HG03097 (cell line): ENCODE data around the gene DUSP15.
"Not testable (repeated sequence)": the region's sequence is repeated elsewhere in the genome, so short reads cannot be mapped to it uniquely, and the experiment has no call there.

Experiments used
- ATAC-seq: cut with Tn5 transposase; IDR thresholded peaks from one replicate; pipeline ENCODE4 v1.9.1; 2021; ENCODE audit not compliant: unreplicated experiment, low FRiP score

Gene DUSP15

DNA sequence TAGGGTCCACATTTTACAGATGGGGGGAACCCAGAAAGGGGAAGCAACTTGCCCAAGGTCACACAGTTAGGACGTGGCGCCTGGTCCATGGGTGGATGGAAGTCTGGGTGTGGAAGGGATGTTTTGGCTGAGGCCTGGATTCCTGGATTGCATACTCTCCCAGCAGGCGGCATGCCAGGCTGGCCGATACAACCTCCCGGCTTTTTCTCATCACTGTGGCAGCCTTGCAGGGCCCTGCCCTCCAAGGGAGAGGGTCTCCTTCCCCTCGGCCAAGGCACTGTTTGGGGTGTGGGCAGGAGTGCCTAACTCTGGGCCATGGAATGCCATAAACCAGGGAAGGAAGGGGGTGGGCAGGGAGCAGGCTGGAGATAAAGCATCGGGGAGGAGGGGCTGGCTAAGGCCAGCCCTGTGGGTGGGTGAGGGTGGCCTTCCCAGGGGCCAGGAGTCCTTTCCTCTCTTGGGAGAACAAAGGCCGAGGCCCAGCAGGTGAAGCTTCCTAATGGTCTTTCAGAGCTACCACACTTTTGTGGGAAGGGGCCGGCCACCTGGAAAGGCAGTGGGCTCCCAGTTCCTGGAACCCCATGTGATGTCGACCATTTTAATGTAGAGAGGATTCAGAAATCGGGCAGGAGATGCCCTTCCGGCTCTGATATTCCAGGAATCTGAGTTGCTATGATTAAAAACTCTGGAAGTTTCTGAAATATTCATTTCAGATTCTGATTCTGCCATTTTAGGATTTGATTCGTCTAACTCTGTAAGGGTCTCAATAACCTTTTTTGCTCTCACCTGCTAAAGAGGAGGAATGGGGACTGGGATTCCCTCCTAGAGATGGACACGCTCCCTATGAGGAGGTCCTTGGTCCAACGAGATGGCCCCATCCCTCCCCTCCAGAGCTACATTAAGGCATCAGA lies 29.2 kb downstream of the DUSP15 start:
- no peak for ATAC-seq

DNA sequence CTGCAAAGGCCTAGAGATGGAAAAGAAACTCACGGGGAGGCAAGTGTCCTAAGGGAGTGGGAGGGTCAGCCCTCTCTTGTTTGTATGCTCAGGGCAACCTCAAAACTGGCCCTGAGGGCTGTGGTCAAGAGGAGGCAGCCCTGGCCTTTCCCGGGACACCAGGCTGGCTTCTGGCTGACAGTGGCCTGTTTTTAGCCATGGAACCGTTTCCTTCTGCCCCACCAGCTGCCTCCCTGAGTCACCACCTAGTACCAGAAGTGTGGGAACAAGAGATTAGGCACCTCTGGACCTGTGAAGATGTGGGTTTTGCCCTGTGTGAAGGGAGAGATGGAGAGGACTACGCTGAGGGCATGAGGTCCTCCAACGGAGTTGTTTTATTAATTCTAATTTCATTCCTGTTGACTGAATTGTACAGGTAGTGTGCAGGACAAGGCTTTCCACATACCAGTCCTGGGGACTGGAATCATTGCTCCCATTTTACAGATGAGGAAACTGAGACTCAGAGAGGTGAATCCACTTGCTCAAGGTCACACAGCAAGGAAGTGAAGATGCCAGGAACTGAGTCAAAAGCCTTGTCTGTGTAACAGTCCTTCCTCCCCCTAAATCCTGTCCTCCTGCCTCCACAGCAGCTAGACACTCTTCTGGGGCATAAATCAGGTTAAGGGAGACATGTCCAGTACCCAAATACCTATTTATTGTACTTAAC lies 30.4 kb downstream of the DUSP15 start:
- no peak for ATAC-seq

DNA sequence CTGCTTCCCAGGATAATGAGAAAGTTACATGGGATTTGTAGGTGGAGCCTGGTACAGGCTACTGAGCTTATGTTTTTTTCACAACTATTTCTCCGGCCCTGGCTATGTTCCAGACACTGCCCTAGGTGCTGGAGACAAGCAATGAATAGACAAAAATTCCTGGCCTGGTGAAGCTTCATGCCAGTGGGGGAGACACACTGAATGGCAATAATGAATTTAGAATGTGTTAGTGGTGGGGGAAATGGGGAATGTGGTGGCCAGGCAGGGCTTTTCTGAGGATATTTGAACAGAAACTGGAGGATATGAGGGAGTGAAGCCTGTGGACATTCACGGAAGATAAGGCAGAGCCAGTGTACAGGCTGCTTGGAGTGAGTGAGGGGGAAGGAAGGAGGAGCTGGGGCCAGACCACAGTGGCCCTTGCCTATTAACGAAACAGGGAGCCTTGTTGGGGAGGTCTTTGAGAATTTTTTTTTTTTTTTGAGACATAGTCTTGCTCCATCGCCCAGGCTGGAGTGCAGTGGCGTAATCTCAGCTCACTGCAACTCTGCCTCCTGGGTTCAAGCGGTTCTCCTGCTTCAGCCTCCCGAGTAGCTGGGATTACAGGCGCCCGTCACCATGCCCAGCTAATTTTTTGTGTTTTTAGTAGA lies 31.6 kb downstream of the DUSP15 start:
- ATAC-seq = no peak

DNA sequence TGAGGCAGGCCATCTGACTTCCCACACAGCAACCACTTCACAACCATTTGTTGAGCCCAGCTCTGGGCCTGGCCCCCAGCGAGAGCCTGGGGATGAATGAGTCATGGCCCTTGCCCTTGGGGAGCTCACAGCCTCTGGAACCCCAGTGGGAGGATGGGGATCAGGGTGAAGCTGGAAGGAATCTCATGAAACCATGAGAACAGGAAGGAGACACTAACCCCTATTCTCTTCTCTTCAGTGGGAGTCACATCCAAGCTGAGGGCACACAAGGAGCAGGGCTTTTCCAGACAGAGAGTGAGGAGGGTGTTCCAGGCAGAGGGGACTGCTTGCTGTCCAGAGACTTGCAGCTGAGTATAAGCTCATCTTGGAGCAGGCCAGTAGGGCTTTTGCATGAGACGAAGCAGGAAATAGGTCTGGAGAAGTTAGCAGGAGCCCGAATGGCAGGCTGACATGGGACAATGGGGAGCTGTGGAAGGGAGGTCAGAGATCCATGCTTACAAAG lies 32.4 kb downstream of the DUSP15 start:
- ATAC-seq = no peak

DNA sequence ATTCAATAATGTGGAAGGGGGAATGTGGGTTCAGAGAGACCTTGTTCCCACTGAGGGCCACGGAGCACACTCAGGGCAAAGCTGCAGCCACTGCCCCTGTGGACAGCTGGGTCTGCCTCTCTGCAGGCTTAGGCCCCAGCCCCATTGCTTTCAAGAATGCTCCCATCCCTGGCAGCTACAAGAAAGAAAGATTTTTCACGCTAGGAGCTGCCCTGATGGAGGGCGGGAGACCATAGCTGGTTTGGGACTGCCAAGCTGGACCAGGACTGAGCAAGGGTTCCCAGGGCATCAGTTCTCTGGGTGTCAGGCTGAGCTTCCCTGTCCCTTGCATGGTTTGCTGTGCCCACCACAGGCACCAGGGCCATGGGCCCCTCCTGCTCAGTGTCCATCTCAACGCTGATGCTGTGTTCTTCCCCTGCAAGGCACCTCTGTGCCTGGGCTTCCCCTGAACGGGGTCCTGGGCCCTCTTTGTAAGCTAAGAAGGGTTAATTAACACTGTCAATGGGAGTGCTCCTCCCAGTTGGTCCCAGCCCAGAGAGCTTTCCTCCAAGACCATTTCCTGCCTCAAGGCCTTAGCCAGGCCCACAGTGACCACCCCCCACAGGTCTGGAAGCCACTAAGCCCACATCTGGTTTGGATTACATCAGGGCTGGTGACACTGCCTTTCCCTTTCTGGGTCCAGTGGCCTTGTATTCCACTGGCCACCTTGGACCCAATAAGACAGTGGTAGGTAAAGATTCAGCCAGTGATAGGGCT lies 33.3 kb downstream of the DUSP15 start:
- ATAC-seq = no peak

DNA sequence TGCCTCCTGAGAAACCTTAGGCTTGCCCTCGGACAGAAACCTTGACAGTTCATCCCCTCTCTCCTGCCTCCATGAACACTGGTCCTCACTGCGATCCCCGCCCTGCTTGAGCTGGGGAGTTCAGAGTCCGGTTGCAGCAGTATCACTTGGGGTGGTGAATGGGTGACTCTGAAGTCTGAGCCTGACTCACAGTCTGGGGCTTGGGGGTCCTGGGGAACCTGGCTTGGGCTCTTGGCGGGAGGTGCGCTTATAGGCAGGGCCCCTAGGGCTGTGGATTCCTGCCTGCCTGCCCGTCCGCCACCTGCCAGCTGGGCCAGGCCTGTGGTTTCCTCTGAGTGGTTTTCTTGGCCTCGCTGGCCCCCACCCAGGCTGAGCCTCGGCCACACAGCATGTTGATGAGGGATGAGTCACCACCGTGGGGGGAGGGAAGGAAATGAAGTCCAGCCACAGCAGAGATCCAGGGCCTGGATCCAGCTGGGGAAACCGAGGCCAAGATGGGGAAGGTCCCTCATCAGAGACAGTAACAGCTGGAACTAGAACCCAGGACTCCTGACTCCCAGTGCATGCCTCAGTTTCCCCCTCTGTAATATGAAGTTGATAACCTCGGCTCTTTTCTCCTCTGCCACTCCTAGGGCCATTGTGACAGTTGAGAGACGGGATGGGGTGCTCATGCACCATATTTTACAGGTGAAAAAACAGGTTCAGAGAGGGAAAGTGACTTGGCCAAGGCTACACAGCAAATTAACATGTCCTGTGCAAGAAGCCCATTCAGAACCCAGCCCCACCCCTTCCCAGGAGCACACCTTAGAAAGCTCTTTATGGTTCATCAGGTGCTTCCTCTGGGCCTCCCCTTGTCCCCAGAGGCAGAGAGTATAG lies 34.1 kb downstream of the DUSP15 start:
- no peak for ATAC-seq

DNA sequence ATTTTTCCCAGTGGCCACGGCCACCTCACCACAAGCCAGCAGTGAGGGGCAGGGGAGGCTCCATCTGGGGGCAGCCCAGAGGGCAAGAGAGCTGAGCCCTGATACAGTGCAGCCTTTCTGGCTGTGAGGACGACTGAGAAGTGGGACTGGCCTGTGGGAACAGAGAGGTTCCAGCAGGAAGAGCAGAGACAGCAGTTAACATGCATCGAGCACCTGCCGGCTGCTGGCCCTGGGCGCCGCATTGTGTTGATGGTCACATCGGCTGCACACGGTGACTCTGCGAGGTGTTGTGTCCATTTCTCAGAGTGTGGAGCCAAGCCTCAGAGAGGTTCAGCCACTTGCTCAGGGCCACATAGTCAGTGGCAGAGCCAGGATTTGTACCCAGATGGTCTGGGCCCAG lies 34.8 kb downstream of the DUSP15 start:
- ATAC-seq = no peak

DNA sequence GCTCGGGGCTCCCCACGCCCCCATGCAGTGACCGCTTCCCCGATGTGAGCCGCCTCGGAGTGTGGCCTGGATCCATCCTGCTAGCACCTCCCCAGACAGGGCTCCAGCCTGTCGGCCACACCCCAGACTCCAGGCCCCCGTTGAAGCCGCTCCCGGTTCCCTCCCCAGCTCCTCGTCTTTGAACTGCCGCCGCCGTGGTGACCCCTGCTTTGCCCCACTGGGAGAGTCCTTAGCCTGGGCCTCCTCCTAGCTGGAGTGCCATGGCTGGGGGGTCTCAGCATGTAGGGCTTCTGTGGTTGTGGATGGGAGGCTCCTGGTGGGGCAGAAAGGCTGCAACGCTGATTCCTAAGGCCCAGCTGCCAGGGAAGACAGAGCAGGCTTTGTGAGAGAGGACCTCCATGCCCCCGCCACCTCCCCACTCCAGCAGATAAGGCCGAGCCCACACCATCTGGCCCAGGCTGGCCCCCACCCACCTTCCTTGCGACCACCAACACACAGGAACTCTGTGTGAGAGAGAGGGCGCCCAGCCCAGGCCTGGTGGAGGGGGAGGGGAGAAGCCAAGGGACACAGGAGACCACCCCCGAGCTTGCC lies 36.3 kb downstream of the DUSP15 start:
- no peak for ATAC-seq

DNA sequence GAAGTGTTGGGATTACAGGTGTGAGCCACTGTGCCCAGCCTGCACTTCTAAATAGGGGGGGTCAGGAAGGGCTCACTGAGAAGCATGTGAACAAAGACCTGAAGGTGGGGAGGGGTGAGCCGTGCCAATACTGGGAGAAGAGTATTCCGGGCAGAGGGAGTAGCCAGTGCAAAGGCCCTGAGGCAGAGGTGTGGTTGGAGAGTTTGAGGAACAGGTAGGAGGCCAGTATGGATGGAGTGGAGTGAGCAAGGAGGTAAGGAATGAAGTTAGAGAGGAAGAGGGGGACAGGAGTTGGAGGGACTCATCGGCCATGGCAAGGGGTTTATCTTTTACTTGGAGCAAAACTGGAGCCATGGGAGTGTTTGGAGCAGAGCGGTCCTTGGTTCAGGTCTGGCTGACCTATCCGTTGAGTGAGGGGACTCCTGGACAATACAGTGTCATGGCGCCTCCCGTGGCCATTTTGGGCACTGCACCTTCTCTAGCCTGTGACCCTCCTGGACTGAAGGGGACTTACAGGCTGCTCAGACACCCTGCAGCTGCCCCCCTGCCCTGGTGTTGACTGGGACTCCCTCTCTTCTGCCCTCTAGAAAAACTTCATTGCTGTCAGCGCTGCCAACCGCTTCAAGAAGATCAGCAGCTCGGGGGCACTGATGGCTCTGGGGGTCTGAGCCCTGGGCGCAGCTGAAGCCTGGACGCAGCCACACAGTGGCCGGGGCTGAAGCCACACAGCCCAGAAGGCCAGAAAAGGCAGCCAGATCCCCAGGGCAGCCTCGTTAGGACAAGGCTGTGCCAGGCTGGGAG lies 37.0 kb downstream of the DUSP15 start:
- ATAC-seq = no peak

DNA sequence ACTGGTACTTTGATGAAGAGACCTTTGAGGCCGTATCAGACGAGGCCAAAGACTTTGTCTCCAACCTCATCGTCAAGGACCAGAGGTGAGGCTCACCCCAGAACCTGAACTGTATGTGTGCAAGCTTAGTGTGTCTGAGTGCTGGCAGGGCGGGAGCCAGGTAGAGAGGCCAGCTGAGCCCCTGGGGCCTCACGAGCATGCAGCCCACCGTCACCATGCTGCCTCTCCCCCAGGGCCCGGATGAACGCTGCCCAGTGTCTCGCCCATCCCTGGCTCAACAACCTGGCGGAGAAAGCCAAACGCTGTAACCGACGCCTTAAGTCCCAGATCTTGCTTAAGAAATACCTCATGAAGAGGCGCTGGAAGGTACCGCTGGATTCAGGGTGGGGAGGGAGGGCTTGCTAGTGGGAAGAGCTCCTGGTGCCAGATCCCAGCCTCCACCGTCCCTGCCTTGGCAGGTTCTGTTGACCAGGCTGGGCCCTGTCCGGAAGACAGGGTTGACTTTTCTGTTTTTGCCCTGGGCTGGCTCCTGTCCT lies 38.5 kb downstream of the DUSP15 start:
- no peak for ATAC-seq

DNA sequence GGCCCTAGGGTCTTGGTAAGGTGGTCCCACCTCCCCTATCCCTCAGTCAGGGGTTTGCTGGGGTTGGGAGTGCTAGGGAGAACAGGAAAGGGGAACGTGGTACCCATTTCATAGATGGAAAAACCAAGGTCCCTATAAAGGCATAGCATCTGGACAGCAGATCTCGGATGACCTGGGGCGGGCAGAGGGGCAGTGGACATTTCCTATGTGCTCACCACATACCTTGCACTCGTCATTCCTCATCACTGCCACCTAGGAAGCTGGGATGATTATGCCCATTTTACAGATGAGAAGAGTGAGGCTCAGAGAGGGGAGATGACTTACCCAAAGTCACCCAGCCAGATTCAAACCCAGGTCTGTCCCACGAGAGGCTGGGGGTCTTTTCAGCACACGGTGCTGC lies 39.1 kb downstream of the DUSP15 start:
- no peak for ATAC-seq

DNA sequence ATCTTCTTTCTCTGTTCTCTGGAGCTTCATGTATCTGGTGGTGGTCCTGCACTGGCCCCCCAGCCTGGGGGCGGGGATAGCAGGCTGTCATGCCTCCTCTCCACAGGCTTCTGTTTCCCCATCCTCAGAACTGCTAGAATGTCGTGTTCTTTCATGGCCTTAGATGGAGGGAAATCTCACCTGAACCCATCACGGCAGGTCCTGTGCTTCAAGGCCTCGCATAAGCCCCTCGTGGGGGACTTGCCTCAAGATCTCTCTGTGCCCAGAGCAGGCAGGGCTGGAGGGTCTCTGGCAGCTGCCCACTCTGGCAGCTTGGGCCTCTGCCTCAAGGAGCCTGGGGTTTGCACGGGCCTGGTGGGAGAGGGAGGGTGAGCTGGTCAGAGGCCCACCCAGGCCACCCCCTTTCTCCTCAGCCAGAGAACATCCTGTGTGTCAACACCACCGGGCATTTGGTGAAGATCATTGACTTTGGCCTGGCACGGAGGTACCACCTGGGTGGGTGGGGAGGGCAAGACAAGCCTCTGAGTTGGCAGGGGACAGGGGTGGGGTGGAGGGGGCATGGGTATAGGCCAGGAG lies 39.8 kb downstream of the DUSP15 start:
- ATAC-seq = no peak

DNA sequence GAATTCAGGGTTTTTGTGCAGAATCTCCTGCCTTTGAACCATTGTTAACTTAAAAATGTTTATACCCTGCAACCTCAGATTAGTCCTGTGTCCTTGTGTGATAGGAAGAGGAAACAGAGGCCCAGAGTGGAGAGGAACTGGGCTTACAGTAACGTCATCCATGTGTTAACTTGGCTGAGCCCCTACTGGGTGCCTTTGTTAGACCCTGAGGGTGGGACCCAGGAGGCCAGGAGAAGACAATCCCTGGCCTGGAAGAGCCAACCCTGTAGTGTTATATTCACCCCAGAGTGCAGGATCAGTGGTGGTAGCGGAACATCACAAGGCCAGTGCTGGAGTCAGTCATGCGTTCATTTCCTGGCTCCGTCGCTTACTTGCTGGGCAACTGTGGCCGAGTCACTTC lies 40.6 kb downstream of the DUSP15 start:
- ATAC-seq = no peak

DNA sequence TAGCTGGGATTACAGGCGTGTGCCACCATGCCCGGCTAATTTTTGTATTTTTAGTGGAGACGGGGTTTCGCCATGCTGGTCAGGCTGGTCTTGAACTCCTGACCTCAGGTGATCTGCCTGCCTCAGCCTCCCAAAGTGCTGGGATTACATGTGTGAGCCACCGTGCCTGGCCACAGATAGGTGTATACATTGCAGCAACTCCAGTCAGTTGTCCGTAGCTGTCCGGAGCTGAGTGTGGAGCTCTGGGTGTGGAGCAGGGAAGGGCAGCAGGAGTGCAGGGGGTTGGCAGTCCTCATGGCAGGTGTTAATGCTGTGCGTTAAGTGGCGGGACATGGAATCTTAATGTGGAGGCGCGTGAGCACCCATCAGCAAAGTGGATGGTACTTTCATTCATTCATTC lies 42.3 kb downstream of the DUSP15 start:
- ATAC-seq = not testable (repeated sequence)

DNA sequence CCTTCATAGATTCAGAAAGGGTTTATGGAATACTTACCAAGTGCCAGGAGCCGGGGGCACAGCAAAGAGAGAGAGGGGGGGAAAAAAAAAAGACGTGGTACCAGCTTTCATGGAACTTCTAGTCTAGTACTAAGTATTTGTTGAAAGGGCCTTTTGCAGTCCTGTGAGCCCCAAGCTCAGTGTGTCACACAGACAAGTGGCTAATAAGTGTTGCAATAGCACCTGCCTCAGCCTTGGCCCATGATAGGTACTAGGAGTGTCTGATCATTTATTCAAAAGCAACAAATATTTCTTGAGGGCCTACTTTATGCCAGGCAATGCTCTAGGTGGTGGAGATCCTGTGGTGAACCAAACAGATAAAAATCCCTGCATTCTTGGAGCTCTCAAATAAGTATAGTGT lies 43.3 kb downstream of the DUSP15 start:
- ATAC-seq = no peak

DNA sequence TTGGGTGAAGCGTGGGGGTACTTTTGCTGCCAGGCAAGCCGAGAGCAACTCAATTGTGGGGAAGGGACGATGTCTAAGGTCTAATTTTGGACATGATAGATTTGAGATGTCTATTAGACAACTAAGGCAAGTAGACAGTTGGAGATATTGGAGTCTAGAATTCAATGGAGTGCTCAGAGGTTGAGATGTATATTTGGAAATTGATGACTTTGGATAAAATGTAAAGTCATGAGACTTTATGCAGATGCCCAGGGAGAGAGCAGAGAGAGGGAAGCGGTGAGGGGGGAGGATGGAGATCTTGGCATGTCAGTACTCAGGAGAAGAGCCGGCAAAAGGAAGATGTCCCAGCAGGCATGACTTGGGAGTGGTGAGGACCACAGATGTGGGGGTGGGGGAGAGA lies 44.3 kb downstream of the DUSP15 start:
- no peak for ATAC-seq

DNA sequence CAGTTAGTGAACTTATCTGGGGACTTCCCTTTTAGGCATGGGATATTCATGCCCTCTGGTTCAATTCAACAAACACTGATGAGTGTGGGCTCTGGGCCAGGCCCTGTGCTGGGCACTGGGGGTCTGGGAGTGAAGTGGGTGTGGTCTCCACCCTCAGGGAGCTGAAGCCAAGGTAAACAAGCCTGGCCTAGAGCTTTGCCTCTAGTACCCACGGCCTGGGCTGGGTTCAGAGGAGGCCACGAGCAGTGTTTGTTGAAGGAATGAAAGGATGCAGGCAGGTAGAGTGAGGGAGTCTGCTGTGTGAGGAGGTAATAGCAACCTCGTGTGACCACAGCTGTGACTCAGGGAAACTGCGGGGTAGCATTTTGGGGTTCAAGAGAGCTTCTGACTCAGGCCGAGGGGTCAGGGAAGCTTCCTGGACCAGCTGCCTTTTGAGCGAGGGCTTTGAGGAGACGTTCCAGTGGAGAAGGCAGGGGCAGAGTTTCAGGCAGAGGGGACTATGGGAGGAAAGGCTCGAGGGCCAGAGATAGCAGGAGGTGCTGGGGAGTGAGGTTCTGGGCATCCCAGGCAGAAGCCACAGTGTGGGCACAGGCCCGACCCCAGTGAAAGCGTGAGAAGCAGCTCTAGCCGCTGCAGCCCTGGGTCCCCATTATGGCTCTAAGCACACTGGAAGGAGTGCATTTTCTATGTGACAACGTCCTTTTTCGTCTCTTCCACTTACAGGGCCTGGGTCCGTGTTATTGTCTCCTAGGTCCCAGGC lies 45.6 kb downstream of the DUSP15 start:
- ATAC-seq = no peak
